ENCODE data around the gene LYPLA2. TPM values are rescaled to one million over a fixed set of nuclear protein-coding genes. Genes with fewer than 3 reads are reported as not detected.
A peak's percentile ranks its signal among the peaks of the same experiment; 100 is the strongest.

LYPLA2 gene
- total and polyA plus RNA-seq, 12 donors, result 22.0 to 54.5 (median 27.0) TPM

DNA sequence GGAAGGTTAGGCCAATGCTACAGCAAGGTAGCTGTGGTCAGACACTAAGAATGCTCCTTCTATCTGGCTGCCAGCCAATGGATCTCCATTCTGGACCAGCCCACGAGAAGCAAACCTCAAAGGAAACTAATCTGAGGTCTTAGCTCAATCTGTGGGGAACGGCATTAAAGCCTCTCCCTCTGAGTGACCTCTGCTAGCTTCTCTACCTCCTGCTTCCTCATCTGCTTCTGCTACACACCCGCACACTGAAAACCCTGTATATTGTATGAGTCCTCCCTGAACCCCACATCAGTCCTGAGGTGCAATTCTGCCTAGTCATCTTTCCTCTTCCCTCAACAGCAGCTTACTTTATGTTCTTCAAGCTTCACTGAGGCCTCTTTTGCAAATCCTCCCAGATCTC, 16.5 kb downstream of the LYPLA2 start:
- H3K36me3 ChIP-seq, result peaks cover 0 to 73% (median 10%) of the 10 kb centered on the region in 9 donors
- no peak overlapping the region for H3K27ac ChIP-seq
- no peaks in the 10 kb centered on the region for H3K27me3 ChIP-seq
- DNase-seq, result no peak
- intact Hi-C loops (cut with DNase I), result loop anchor here in 1 of 10 donors (10.0 kb wide), 1 partner anchor 57 kb away; the partner anchor contains the start of gene FUCA1
- H3K4me1 ChIP-seq, result peaks cover 0 to 32% (median 0%) of the 10 kb centered on the region in 9 donors
- no peaks in the 10 kb centered on the region for H3K9me3 ChIP-seq
- TF ChIP-seq, protein P1, sequence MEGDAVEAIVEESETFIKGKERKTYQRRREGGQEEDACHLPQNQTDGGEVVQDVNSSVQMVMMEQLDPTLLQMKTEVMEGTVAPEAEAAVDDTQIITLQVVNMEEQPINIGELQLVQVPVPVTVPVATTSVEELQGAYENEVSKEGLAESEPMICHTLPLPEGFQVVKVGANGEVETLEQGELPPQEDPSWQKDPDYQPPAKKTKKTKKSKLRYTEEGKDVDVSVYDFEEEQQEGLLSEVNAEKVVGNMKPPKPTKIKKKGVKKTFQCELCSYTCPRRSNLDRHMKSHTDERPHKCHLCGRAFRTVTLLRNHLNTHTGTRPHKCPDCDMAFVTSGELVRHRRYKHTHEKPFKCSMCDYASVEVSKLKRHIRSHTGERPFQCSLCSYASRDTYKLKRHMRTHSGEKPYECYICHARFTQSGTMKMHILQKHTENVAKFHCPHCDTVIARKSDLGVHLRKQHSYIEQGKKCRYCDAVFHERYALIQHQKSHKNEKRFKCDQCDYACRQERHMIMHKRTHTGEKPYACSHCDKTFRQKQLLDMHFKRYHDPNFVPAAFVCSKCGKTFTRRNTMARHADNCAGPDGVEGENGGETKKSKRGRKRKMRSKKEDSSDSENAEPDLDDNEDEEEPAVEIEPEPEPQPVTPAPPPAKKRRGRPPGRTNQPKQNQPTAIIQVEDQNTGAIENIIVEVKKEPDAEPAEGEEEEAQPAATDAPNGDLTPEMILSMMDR (IDR thresholded peaks at IDR 0.05), result no peak
- 63 to 72% methylated on average over 3 of the region's 3 CpGs for WGBS, 2 donors
- H3K4me3 ChIP-seq, result no peak overlapping the region
- ATAC-seq, result no peak

DNA sequence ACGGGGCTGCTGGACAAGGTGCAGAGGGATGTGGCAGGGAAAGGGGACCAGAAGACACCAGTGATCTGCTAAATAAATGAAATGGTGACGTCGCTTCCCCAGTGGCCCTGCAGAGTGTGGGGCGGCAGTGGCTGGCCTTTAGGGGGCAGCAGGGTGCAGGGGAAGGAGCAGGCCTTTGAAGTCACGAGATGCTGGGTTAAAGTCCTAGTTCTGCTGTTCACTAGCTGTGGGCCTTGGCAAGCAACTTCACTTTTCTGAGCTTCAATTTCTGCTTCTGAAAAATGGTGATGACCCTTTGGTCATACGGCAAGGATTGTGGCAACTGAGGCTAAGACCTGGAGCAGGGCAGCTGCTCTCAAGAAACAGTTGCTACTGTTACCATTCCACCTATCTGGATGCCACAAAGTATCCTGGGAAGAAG, 18.8 kb downstream of the LYPLA2 start:
- TF ChIP-seq, protein P1 (IDR thresholded peaks at IDR 0.05), result peak; percentile 49 to 92 (median 73)
- DNase-seq, result peak; percentile 62 to 75
- Histone ChIP-seq H3K36me3 (peaks cover 0 to 74% (median 25%) of the 10 kb centered on the region in 9 donors), H3K4me3 (no peak overlapping the region), H3K4me1 (peaks cover 0 to 27% (median 0%) of the 10 kb centered on the region in 9 donors), H3K9me3 (no peaks in the 10 kb centered on the region), H3K27me3 (no peaks in the 10 kb centered on the region), H3K27ac (peak overlapping the region in 4 of 10 donors; percentile 6 to 72 (median 28))
- 24 to 34% methylated on average over 6 of the region's 6 CpGs for WGBS, 2 donors
- peak; percentile 70 to 91 (median 86) for ATAC-seq
- intact Hi-C loops (cut with DNase I), result loop anchor here in 9 of 10 donors (2.0 to 10.0 kb wide), 6 partner anchors 55 to 108 kb away; partner anchors contain the start of genes FUCA1 (in 8 of the 9) and CNR2 (in 1 of the 9)

DNA sequence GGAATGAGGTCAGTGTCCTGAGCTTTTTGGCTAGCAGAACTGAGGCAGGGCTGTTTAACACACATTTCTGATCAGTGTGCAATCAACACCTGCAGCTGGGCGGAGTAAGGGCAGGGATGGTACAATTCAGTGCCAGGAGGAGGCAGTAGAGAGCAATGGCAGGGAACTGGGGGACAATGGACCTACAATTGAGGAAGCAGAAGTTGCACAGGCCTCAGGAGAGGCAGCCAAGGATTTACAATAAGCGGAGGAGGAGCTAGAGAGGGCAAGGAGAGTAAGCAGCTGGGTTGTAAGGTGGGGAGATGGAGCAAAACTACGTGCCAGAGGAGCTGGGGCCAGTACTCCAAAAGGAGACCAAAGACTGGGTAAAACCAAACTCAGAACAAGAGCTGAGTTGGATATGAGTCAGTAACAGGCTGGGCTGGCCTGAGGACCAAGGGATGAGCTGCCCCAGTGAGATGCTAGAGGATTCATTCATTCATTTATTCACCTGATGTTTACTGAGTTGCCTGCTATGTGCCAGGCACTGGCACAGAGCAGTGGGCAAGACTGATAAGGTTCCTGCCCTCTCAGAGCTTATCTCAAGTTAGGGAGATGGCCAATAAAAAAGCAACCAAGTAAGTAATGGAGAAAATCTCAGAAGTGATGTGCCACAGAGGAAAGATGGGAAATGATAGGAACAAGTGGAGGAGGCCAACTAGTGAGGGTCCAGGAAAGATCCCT, 20.0 kb downstream of the LYPLA2 start:
- TF ChIP-seq, protein P1 (IDR thresholded peaks at IDR 0.05), result peak in 8 of 9 donors; percentile 23 to 79 (median 54)
- H3K9me3 ChIP-seq, result no peaks in the 10 kb centered on the region
- peaks cover 0 to 78% (median 37%) of the 10 kb centered on the region in 9 donors for H3K36me3 ChIP-seq
- H3K4me1 ChIP-seq, result peaks cover 0 to 27% (median 0%) of the 10 kb centered on the region in 9 donors
- intact Hi-C loops (cut with DNase I), result loop anchor here in 9 of 10 donors (2.0 to 10.0 kb wide), 6 partner anchors 54 to 106 kb away; partner anchors contain the start of genes FUCA1 (in 7 of the 9) and CNR2 (in 1 of the 9)
- 71 to 77% methylated on average over 3 of the region's 3 CpGs for WGBS, 2 donors
- ATAC-seq (peak; percentile 36 to 85 (median 71)), DNase-seq (peak in 1 of 2 donors; percentile 49)
- H3K27ac ChIP-seq, result no peak overlapping the region
- H3K27me3 ChIP-seq, result no peaks in the 10 kb centered on the region
- H3K4me3 ChIP-seq, result no peak overlapping the region

DNA sequence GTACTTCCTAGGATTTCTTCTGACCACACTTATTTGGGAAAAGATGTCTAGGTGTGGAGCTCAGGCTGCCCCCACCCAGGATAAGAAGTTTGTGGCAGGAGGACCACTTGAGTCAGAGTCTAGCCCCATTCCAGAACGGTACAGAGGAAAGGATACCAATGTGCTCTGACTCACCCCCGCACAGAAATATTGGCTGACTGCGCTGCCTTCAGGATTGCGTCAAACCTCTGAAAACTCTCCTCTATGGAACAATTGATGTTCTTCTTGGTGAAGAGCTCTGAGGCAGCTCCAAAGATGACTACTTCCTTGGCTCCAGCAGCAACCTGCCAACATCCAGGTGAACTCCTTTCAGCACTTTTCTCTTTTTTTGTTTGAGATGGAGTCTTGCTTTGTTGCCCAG, 23.1 kb downstream of the LYPLA2 start:
- Histone ChIP-seq H3K4me1 (peaks cover 0 to 20% (median 0%) of the 10 kb centered on the region in 9 donors), H3K4me3 (no peak overlapping the region), H3K36me3 (peaks cover 0 to 82% (median 59%) of the 10 kb centered on the region in 9 donors), H3K9me3 (no peaks in the 10 kb centered on the region), H3K27me3 (no peaks in the 10 kb centered on the region), H3K27ac (no peak overlapping the region)
- no peak for ATAC-seq
- DNase-seq, result no peak
- WGBS, 2 donors, result 94 to 95% methylated on average over 4 of the region's 4 CpGs
- TF ChIP-seq, protein P1 (IDR thresholded peaks at IDR 0.05), result no peak
- intact Hi-C loops (cut with DNase I), result loop anchor here in 8 of 10 donors (5.0 to 10.0 kb wide), 5 partner anchors 51 to 103 kb away; partner anchors contain the start of genes FUCA1 (in 6 of the 8) and CNR2 (in 1 of the 8)
